ENCODE results near the gene NR4A1.

DNA sequence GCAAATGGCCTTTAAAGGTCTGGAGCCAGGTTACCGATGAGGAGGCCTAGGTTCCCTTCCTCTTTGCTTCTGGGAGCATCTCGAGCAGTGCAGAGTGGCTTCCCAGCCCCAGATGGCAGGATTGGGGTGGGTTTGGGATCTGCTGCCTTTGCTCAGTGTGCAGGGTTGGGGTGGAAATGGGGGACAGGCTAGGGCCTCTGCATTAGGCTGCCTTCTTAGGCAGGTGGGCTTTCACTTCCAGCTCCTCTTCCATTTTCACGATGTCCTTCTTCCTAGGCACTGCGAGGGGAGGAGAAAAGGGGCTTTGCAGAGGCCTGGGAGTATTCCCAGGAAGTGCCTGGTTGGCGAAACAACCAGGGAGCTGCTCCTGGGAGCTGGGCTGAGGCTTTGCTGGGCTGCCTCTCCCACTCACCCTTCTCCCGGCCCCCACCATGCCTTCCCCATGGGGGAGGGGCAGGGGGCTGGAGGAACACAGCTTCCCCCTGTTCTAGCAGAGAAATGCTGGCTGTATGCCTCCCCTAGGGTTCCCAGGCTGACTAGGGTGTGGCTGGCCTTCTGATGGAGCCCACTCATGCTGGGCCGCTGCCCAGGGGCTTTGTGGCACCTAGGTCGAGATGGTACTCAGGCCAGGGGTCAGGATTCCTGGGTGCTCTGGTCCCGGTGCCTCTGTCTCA lies 2.4 kb downstream of the NR4A1 start:
- TF ChIP-seq CTCF (IDR thresholded peaks at IDR 0.05; ENCODE audit: insufficient read depth, low read length, poor library complexity, severe bottlenecking): no peak
- no peak for TF ChIP-seq EZH2phosphoT487 (conservative IDR thresholded peaks at IDR 0.05; ENCODE audit: low read length)
